Measurements from ENCODE around the gene ERGIC1.
"Not testable (repeated sequence)": the region's sequence is repeated elsewhere in the genome, so short reads cannot be mapped to it uniquely, and the experiment has no call there.

ERGIC1 gene

DNA sequence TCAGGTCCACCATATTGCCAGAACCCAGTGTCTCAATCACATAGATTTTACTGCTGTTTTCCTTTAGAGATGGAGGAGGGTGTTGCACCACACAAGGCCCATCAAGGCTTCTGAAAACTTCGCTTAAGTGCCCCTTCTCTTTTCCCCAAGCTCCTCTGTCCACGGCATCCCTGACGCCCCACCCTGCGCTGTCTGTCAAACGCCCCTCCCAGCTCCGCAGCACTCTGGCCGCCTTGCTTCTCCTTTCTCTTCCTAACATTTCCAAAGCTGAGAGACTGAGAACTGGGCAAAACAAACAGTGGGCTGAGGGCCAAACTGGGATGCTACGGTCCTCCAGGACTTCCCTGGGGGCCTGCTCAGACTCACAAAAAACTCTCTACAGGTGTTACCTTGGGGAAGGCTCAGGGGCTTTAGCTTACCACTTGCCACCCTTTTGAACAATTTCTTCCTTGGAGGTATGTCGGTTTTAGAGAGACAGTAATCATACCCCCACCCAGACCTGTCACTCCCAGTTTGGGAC is 28.3 kb upstream of the ERGIC1 start:
- no peak for TF ChIP-seq JUND (IDR thresholded peaks at IDR 0.05; ENCODE audit: low read depth)
- in situ Hi-C loops (cut with HindIII; ENCODE audit: low pct_unique_long_range_greater_than_20kb, low sequenced_read_pairs), result no loop called here
- DNase-seq (ENCODE audit: low read depth in 1 of 2, low spot score in 1 of 2), result no peak

GRCh38 chr5:172806897-172807672 is 27.0 kb upstream of the ERGIC1 start:
- peak; percentile 60 to 82 for DNase-seq (ENCODE audit: low read depth in 1 of 2, low spot score in 1 of 2)
- no peak for TF ChIP-seq JUND (IDR thresholded peaks at IDR 0.05; ENCODE audit: low read depth)
- in situ Hi-C loops (cut with HindIII; ENCODE audit: low pct_unique_long_range_greater_than_20kb, low sequenced_read_pairs), result no loop called here

GRCh38 chr5:172807766-172808311 is 26.2 kb upstream of the ERGIC1 start:
- in situ Hi-C loops (cut with HindIII; ENCODE audit: low pct_unique_long_range_greater_than_20kb, low sequenced_read_pairs), result no loop called here
- no peak for TF ChIP-seq JUND (IDR thresholded peaks at IDR 0.05; ENCODE audit: low read depth)
- DNase-seq (ENCODE audit: low read depth in 1 of 2, low spot score in 1 of 2), result peak in 1 of 2 experiments; percentile 49

DNA sequence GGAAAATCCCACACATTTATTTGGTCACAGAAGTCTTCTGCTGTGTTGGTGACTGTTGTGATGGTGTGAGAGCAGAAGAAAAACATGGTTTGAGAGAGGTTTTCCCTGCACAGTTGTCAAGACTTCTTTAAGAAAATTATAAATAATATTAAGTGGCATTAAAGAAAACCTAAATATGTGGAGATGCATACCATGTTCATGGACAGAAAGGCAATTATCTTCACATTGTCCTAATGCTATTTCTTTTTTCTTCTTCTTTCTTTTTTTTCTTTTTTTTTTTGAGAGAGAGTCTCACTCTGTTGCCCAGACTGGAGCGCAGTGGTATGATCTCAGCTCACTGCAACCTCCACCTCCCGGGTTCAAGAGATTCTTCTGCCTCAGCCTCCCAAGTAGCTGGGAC is 24.3 kb upstream of the ERGIC1 start:
- no peak for DNase-seq (ENCODE audit: low read depth in 1 of 2, low spot score in 1 of 2)
- TF ChIP-seq JUND (IDR thresholded peaks at IDR 0.05; ENCODE audit: low read depth), result no peak
- in situ Hi-C loops (cut with HindIII; ENCODE audit: low pct_unique_long_range_greater_than_20kb, low sequenced_read_pairs), result no loop called here

- in situ Hi-C loops (cut with HindIII; ENCODE audit: low pct_unique_long_range_greater_than_20kb, low sequenced_read_pairs); DNase-seq (ENCODE audit: low read depth in 1 of 2, low spot score in 1 of 2): not testable (repeated sequence)
Measured at GRCh38 chr5:172810996-172811395, 23.1 kb upstream of the ERGIC1 start.

GRCh38 chr5:172815631-172816030 is 18.4 kb upstream of the ERGIC1 start:
- in situ Hi-C loops (cut with HindIII; ENCODE audit: low pct_unique_long_range_greater_than_20kb, low sequenced_read_pairs), result no loop called here
- no peak for TF ChIP-seq JUND (IDR thresholded peaks at IDR 0.05; ENCODE audit: low read depth)
- no peak for DNase-seq (ENCODE audit: low read depth in 1 of 2, low spot score in 1 of 2)

DNA sequence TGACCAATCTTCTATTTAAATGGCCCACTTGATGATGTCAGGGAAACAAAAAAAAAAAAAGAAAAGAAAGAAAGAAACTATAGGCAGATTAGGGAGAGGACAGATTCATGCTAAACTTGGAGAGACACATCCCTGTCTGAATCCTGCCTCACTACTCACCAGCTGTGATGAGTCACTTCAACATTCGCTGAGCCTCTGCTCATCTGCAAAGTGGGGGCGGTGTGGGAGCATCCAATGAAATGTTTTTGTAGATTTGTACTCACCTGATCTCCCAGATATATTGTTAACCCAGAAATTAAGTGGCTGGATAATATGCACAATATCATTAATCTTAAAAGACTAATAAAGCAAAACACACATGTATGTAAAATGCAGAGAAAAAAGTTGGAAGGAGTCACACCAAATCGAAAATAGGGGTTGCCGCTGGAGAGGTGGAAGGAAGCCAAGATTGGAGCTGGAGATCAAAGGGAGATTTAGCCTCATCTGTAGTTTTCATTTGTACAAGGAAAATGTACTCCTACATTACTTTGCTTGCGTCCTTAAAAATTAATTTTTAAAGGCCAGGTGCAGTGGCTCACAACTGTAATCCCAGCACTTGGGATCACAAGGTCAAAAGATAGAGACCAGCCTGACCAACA is 17.0 kb upstream of the ERGIC1 start:
- DNase-seq (ENCODE audit: low read depth in 1 of 2, low spot score in 1 of 2), result no peak
- no peak for TF ChIP-seq JUND (IDR thresholded peaks at IDR 0.05; ENCODE audit: low read depth)
- in situ Hi-C loops (cut with HindIII; ENCODE audit: low pct_unique_long_range_greater_than_20kb, low sequenced_read_pairs), result no loop called here

- in situ Hi-C loops (cut with HindIII; ENCODE audit: low pct_unique_long_range_greater_than_20kb, low sequenced_read_pairs), result no loop called here
- no peak for DNase-seq (ENCODE audit: low read depth in 1 of 2, low spot score in 1 of 2)
- TF ChIP-seq JUND (IDR thresholded peaks at IDR 0.05; ENCODE audit: low read depth), result no peak
Measured at GRCh38 chr5:172817664-172818063, 16.4 kb upstream of the ERGIC1 start.

- in situ Hi-C loops (cut with HindIII; ENCODE audit: low pct_unique_long_range_greater_than_20kb, low sequenced_read_pairs), result no loop called here
- no peak for TF ChIP-seq JUND (IDR thresholded peaks at IDR 0.05; ENCODE audit: low read depth)
- DNase-seq (ENCODE audit: low read depth in 1 of 2, low spot score in 1 of 2), result no peak
Measured at GRCh38 chr5:172818081-172818480, 16.0 kb upstream of the ERGIC1 start.

GRCh38 chr5:172819569-172819968 is 14.5 kb upstream of the ERGIC1 start:
- DNase-seq (ENCODE audit: low read depth in 1 of 2, low spot score in 1 of 2), result no peak
- in situ Hi-C loops (cut with HindIII; ENCODE audit: low pct_unique_long_range_greater_than_20kb, low sequenced_read_pairs), result no loop called here
- no peak for TF ChIP-seq JUND (IDR thresholded peaks at IDR 0.05; ENCODE audit: low read depth)

DNA sequence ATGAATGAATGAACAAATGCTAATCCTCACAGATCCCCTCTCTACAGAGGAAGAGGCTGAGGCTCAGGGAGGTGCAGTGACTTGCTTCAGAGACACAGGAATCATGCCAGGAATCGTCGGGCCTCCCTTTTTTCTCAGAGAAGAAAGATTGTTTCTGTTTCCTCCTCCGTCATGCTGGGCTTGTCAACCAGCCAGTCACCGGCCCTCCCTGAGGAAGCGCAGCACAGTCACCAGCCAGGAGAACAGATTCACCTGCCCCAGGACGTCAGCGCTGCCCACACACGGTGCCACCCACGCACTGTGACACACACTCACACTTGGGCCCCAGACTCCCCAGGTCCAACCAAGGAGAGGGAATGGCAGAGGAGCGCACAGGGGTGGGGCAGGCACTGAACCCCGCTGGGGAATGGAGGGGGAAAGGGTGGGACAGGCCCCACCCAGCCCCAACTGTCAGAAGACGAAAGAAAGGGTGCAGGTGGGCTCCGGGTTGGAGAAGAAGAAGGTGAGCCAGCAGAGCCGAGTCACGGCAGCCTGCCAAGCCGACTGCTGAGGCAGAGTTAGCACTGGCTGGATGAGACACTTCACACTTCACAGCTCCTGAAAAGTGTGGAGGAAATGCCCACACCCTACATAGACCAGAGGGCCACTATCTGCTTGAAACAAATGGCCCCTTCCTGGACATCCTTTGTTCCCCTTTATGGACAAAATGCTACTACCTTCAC is 13.8 kb upstream of the ERGIC1 start:
- no peak for TF ChIP-seq JUND (IDR thresholded peaks at IDR 0.05; ENCODE audit: low read depth)
- in situ Hi-C loops (cut with HindIII; ENCODE audit: low pct_unique_long_range_greater_than_20kb, low sequenced_read_pairs), result no loop called here
- no peak for DNase-seq (ENCODE audit: low read depth in 1 of 2, low spot score in 1 of 2)

GRCh38 chr5:172821340-172821985 is 12.6 kb upstream of the ERGIC1 start:
- TF ChIP-seq JUND (IDR thresholded peaks at IDR 0.05; ENCODE audit: low read depth), result no peak
- in situ Hi-C loops (cut with HindIII; ENCODE audit: low pct_unique_long_range_greater_than_20kb, low sequenced_read_pairs), result no loop called here
- DNase-seq (ENCODE audit: low read depth in 1 of 2, low spot score in 1 of 2), result no peak

Data from T47D (cell line).